Body of pancreas (tissue), 4 donors: ENCODE measurements around the gene LPP.

Experiments
- POLR2A ChIP-seq, 3 donors: fragments of 450-650 bp; IDR thresholded peaks; one replicate each; pipeline ENCODE4 v1.6.1; 2016; ENCODE audit warnings: antibody characterized with exemption in 3 of 3, mild to moderate bottlenecking in 2 of 3
- TF ChIP-seq, protein P1 (sequence below), 7 experiments: fragments of 450-650 bp in 4 of 7; fragments of 200-600 bp in 3 of 7; sonication (generic) in 3 of 7; IDR thresholded peaks; one replicate each; pipeline ENCODE4 v1.5.1; 2016 to 2019; ENCODE audit warnings: antibody characterized with exemption in 7 of 7

DNA sequence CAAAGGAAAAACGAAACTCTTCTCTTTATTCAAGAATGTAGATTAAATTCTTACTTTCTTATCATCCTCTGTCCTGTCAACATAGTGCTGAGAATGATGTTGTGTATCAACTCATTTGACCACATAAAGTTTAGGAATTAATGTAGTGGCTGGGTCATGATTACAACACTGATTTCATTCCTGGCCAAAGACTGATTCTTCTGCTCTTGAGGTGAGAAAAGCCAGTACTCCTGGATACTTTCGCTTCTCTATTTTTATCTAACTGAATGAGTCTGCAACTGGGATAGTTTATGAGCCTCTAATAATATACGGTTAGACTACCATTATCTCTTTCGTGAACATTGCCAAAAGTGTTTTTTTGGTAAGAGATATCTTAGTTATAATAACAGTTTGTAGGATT, 173.0 kb downstream of the LPP start:
- TF ChIP-seq, protein P1, sequence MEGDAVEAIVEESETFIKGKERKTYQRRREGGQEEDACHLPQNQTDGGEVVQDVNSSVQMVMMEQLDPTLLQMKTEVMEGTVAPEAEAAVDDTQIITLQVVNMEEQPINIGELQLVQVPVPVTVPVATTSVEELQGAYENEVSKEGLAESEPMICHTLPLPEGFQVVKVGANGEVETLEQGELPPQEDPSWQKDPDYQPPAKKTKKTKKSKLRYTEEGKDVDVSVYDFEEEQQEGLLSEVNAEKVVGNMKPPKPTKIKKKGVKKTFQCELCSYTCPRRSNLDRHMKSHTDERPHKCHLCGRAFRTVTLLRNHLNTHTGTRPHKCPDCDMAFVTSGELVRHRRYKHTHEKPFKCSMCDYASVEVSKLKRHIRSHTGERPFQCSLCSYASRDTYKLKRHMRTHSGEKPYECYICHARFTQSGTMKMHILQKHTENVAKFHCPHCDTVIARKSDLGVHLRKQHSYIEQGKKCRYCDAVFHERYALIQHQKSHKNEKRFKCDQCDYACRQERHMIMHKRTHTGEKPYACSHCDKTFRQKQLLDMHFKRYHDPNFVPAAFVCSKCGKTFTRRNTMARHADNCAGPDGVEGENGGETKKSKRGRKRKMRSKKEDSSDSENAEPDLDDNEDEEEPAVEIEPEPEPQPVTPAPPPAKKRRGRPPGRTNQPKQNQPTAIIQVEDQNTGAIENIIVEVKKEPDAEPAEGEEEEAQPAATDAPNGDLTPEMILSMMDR (IDR thresholded peaks at IDR 0.05): no peak
- TF ChIP-seq POLR2A (IDR thresholded peaks at IDR 0.05): no peak
